K562 (cell line): Measurements from ENCODE around the gene LPCAT1. TPM values are rescaled to one million over a fixed set of nuclear protein-coding genes. Genes with fewer than 3 reads are reported as not detected.

ENCODE experiments used
- ATAC-seq: fragments of 200-7000 bp; cut with Tn5 transposase; 3 replicates; pipeline ENCODE4 v1.9.1; 2020; ENCODE audit warnings: moderate library complexity
- BruUV-seq: library from RNA; stranded (reverse); fragments of 400-500 nt; replicated peaks from 2 replicates; lab custom pipeline; 2021; lab: Mats Ljungman, UMichigan
- CTCF ChIA-PET: fragments of 300-600 bp; formaldehyde crosslinking; extraction: SDS; loops from one replicate; lab custom pipeline; 2021; ENCODE audit warnings: low intra/inter-chr PET ratio; lab: Yijun Ruan, JAX
- POLR2A ChIA-PET: fragments of 300-600, 350-650 bp; sonication (Branson Sonifier 250); formaldehyde crosslinking; extraction: SDS; loops from one replicate; lab custom pipeline; 2021; ENCODE audit warnings: antibody characterized with exemption, inconsistent platforms; lab: Yijun Ruan, JAX
- DNase-seq, 4 experiments: peaks; one replicate each; pipeline versions ENCODE4 v3.0.0 to v3.0.0-alpha.2; 2011 to 2018; ENCODE audit warnings: low spot score in 3 of 4, mixed read lengths in 3 of 4; ENCODE audit errors: extremely low read depth in 1 of 4
- FAIRE-seq: peaks from 2 replicates; lab custom pipeline; 2011; peaks lifted over from hg19 to GRCh38; lab: Jason Lieb, UNC
- H2AFZ ChIP-seq: 2 replicates; pipeline ENCODE4 v1.6.0; 2011; ENCODE audit warnings: low read depth, low read length, control low read depth, inconsistent platforms
- H3K27ac ChIP-seq: fragments of 200-600 bp; 3 replicates; pipeline ENCODE4 v1.8.0; 2011; ENCODE audit warnings: low read depth, mild to moderate bottlenecking, control low read depth, inconsistent platforms, low read length, moderate library complexity, mixed read lengths; ENCODE audit errors: extremely low read depth
- H3K27me3 ChIP-seq, 2 experiments: fragments of 300-600 bp in 1 of 2; 2 replicates in 1 of 2; 3 replicates in 1 of 2; pipeline versions ENCODE4 v1.6.0 to v1.8.0; 2011; ENCODE audit warnings: inconsistent platforms in 2 of 2, low read length in 2 of 2, mild to moderate bottlenecking in 1 of 2, mixed read lengths in 1 of 2, moderate library complexity in 1 of 2; ENCODE audit not compliant: control insufficient read depth in 2 of 2, insufficient read depth in 2 of 2
- H3K36me3 ChIP-seq: fragments of 300-600 bp; 3 replicates; pipeline ENCODE4 v1.8.0; 2011; ENCODE audit warnings: mild to moderate bottlenecking, low read length, inconsistent platforms; ENCODE audit not compliant: control insufficient read depth, insufficient read depth
- H3K4me1 ChIP-seq, 2 experiments: fragments of 200-600 bp in 1 of 2; replicated peaks in 1 of 2; 2 replicates in 1 of 2; 3 replicates in 1 of 2; pipeline versions ENCODE4 v1.5.1 to v1.8.0; 2011; ENCODE audit warnings: inconsistent platforms in 2 of 2, low read length in 2 of 2, mild to moderate bottlenecking in 1 of 2, mixed read lengths in 1 of 2, moderate library complexity in 1 of 2; ENCODE audit not compliant: control insufficient read depth in 2 of 2, insufficient read depth in 2 of 2
- H3K4me2 ChIP-seq: 2 replicates; pipeline ENCODE4 v1.6.1; 2011; ENCODE audit warnings: low read length, control low read depth, inconsistent platforms, mixed read lengths; ENCODE audit not compliant: insufficient read depth
- H3K4me3 ChIP-seq: fragments of 200-600 bp; sonication (generic), shearing (Covaris generic); 2 replicates; pipeline ENCODE4 v1.5.1; 2016; ENCODE audit warnings: control low read depth, inconsistent platforms
- H3K79me2 ChIP-seq: fragments of 200-600 bp; 3 replicates; pipeline ENCODE4 v1.8.0; 2011; ENCODE audit warnings: low read length, inconsistent platforms; ENCODE audit not compliant: control insufficient read depth, insufficient read depth
- H3K9ac ChIP-seq, 2 experiments: 2 replicates each; pipeline versions ENCODE4 v1.6.0 to v1.6.1; 2011; ENCODE audit warnings: low read depth in 2 of 2, low read length in 2 of 2, control low read depth in 1 of 2, inconsistent platforms in 1 of 2, mild to moderate bottlenecking in 1 of 2, mixed read lengths in 1 of 2; ENCODE audit not compliant: insufficient read depth in 1 of 2
- H3K9me1 ChIP-seq: one replicate; pipeline ENCODE4 v1.6.0; 2011; ENCODE audit warnings: inconsistent platforms, mild to moderate bottlenecking, low read length, moderate library complexity; ENCODE audit not compliant: control insufficient read depth, insufficient read depth
- H3K9me3 ChIP-seq: replicated peaks from 2 replicates; pipeline ENCODE4 v1.5.1; 2011; ENCODE audit warnings: low read depth, low read length, inconsistent platforms; ENCODE audit not compliant: control insufficient read depth, insufficient read depth
- H4K20me1 ChIP-seq: replicated peaks from 2 replicates; pipeline ENCODE4 v1.6.1; 2011; ENCODE audit warnings: low read length, inconsistent platforms, mixed read lengths; ENCODE audit not compliant: control insufficient read depth, insufficient read depth
- EHMT2 ChIP-seq: fragments of 450-650 bp; IDR thresholded peaks from 2 replicates; pipeline ENCODE4 v1.6.1; 2018; ENCODE audit warnings: antibody characterized with exemption
- HEY1 ChIP-seq: fragments of 250-450 bp; sonication (Bioruptor Pico); IDR thresholded peaks from 2 replicates; pipeline ENCODE4 v1.5.0; 2020; ENCODE audit warnings: mild to moderate bottlenecking, moderate library complexity, borderline replicate concordance
- HIVEP1 ChIP-seq: fragments of 250-450 bp; sonication (Bioruptor Pico); IDR thresholded peaks from 2 replicates; pipeline ENCODE4 v1.4.0; 2020; ENCODE audit warnings: mild to moderate bottlenecking
- HMG20B ChIP-seq: fragments of 250-450 bp; sonication (Bioruptor Pico); IDR thresholded peaks from 2 replicates; pipeline ENCODE4 v1.5.0; 2021; ENCODE audit warnings: mild to moderate bottlenecking
- MAFF ChIP-seq: IDR thresholded peaks from 2 replicates; pipeline ENCODE4 v1.6.1; 2012; ENCODE audit warnings: low read length, improper control_type of control experiment
- MAX ChIP-seq: sonication (generic); formaldehyde crosslinking; IDR thresholded peaks from 2 replicates; pipeline ENCODE4 v1.9.0; 2022; ENCODE audit warnings: mild to moderate bottlenecking, missing genetic modification reagents
- NCOA1 ChIP-seq: fragments of 450-650 bp; IDR thresholded peaks from 2 replicates; pipeline ENCODE4 v1.6.1; 2016; ENCODE audit warnings: low read depth
- PHF8 ChIP-seq: fragments of 200-600 bp; sonication (generic); IDR thresholded peaks from 2 replicates; pipeline ENCODE4 v1.6.1; 2012; ENCODE audit warnings: mixed run types, mild to moderate bottlenecking, inconsistent platforms, low read length, moderate library complexity, borderline replicate concordance
- SRSF7 ChIP-seq: fragments of 200-400 bp; formaldehyde crosslinking; optimal IDR thresholded peaks from 2 replicates; pipeline ENCODE3; 2017; ENCODE audit warnings: mild to moderate bottlenecking, low read depth, low read length
- ZNF561 ChIP-seq: fragments of 450-650 bp; formaldehyde crosslinking; conservative IDR thresholded peaks from 2 replicates; pipeline ENCODE4 v1.4.0; 2020; ENCODE audit warnings: mild to moderate bottlenecking, moderate library complexity
- WGBS: fragments of 100-300 bp; shearing (Covaris generic); methylation state at CpG from one replicate; pipeline ENCODE4 v1.1.6; 2016; ENCODE audit warnings: low coverage, mixed read lengths; ENCODE audit not compliant: insufficient coverage; ENCODE audit errors: missing lambda C conversion rate; 5-methylcytosine and 5-hydroxymethylcytosine counted together
- in situ Hi-C: fragments of 300-500 bp; cut with MboI; formaldehyde crosslinking; loops from 4 replicates; pipeline ENCODE4 v1.15.0; 2018; ENCODE audit warnings: inconsistent platforms, mixed read lengths
- intact Hi-C: fragments of 100-400 bp; cut with micrococcal nuclease; formaldehyde crosslinking; loops from 2 replicates; pipeline ENCODE4 v1.14.2; 2022
- polyA plus RNA-seq, 8 experiments: library from polyadenylated mRNA; depleted of rRNA in 4 of 8; stranded (reverse) in 5 of 8; unstranded in 3 of 8; fragments of >200 nt; fragmentation: Nextera tagmentation in 2 of 8; fragmentation: Illumina TruSeq in 1 of 8; extraction: Ambion mirVana in 2 of 8; extraction: Trizol in 1 of 8; gene quantifications; 2 replicates each; pipeline versions ENCODE4 v1.2.1 to v1.2.3, GENCODE V29; 2011 to 2014; ENCODE audit warnings: inconsistent platforms in 1 of 8, missing spikeins in 1 of 8
- total RNA-seq, 7 experiments: library from RNA; depleted of rRNA in 6 of 7; stranded (reverse); fragments of >200 nt in 6 of 7; fragmentation: Illumina TruSeq in 2 of 7; extraction: Trizol in 2 of 7; gene quantifications; 2 replicates each; pipeline versions ENCODE4 v1.2.1 to v1.2.3, GENCODE V29; 2011 to 2021; ENCODE audit warnings: low replicate concordance in 1 of 7
- TF ChIP-seq, protein P1 (sequence below): IDR thresholded peaks from 2 replicates; pipeline ENCODE4 v1.6.1; 2014; ENCODE audit warnings: antibody characterized with exemption
- TF ChIP-seq, protein P2 (sequence below): fragments of 250-450 bp; sonication (Bioruptor Pico); IDR thresholded peaks from 2 replicates; pipeline ENCODE4 v1.4.0; 2020

The LPCAT1 gene
- total and polyA plus RNA-seq, 9 of the 15 experiments (the other 6 are each of a cell fraction or from before 2014, with no cell fraction given) = 0.14 to 18.4 (median 13.9) TPM

GRCh38 chr5:1511048-1511447, 12.7 kb downstream of the LPCAT1 start:
- WGBS = 79% methylated on average over 20 of the region's 20 CpGs
- Histone ChIP-seq H3K4me1 (peaks cover 0 to 58% of the 10 kb centered on the region in 2 experiments; a peak in 4 of 5 replicates), H3K4me3 (no peak overlapping the region), H2AFZ (no peak overlapping the region), H3K4me2 (no peak overlapping the region), H3K9ac (no peak overlapping the region; a peak in 1 of 4 replicates), H4K20me1 (peaks cover 49% of the 10 kb centered on the region), H3K27me3 (no peaks in the 10 kb centered on the region), H3K9me1 (peaks cover 6% of the 10 kb centered on the region), H3K79me2 (no peaks in the 10 kb centered on the region), H3K9me3 (no peaks in the 10 kb centered on the region), H3K27ac (no peak overlapping the region), H3K36me3 (no peaks in the 10 kb centered on the region; the same call in 2 of the 3 replicates)
- DNase-seq (no peak), FAIRE-seq (no peak), ATAC-seq (no peak)
- intact Hi-C loops = no loop called here
- BruUV-seq = no TSS peak
- in situ Hi-C loops = no loop called here
- CTCF ChIA-PET = interaction anchor here (0.6 kb wide), 1 partner anchor 134 kb away, joined by 3 read pairs; no protein-coding TSS in a partner anchor
- POLR2A ChIA-PET = no interaction called here
- TF ChIP-seq HMG20B (CRISPR knock-in tag) = no peak
- TF ChIP-seq, protein P1, sequence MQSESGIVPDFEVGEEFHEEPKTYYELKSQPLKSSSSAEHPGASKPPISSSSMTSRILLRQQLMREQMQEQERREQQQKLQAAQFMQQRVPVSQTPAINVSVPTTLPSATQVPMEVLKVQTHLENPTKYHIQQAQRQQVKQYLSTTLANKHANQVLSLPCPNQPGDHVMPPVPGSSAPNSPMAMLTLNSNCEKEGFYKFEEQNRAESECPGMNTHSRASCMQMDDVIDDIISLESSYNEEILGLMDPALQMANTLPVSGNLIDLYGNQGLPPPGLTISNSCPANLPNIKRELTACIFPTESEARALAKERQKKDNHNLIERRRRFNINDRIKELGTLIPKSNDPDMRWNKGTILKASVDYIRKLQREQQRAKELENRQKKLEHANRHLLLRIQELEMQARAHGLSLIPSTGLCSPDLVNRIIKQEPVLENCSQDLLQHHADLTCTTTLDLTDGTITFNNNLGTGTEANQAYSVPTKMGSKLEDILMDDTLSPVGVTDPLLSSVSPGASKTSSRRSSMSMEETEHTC = no peak
- no peak for TF ChIP-seq MAFF
- no peak for TF ChIP-seq PHF8
- TF ChIP-seq NCOA1 = no peak
- no peak for TF ChIP-seq EHMT2
- no peak for TF ChIP-seq HIVEP1 (CRISPR knock-in tag)
- TF ChIP-seq SRSF7 = no peak
- TF ChIP-seq, protein P2, sequence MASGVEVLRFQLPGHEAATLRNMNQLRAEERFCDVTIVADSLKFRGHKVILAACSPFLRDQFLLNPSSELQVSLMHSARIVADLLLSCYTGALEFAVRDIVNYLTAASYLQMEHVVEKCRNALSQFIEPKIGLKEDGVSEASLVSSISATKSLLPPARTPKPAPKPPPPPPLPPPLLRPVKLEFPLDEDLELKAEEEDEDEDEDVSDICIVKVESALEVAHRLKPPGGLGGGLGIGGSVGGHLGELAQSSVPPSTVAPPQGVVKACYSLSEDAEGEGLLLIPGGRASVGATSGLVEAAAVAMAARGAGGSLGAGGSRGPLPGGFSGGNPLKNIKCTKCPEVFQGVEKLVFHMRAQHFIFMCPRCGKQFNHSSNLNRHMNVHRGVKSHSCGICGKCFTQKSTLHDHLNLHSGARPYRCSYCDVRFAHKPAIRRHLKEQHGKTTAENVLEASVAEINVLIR (CRISPR knock-in tag) = no peak
- no peak for TF ChIP-seq MAX (CRISPR knock-in tag)
- TF ChIP-seq ZNF561 (CRISPR knock-in tag) = no peak
- no peak for TF ChIP-seq HEY1
